Endothelial cell of umbilical vein (primary cell): ENCODE measurements around the gene GRK5.

Experiments
- POLR2A ChIP-seq: IDR thresholded peaks from 2 replicates; pipeline ENCODE4 v1.6.1; 2012; ENCODE audit warnings: low read depth, mild to moderate bottlenecking, control low read depth, low read length
- TF ChIP-seq, protein P1 (sequence below): IDR thresholded peaks from 2 replicates; pipeline ENCODE4 v1.6.1; 2011; ENCODE audit not compliant: insufficient read depth, insufficient read length

DNA sequence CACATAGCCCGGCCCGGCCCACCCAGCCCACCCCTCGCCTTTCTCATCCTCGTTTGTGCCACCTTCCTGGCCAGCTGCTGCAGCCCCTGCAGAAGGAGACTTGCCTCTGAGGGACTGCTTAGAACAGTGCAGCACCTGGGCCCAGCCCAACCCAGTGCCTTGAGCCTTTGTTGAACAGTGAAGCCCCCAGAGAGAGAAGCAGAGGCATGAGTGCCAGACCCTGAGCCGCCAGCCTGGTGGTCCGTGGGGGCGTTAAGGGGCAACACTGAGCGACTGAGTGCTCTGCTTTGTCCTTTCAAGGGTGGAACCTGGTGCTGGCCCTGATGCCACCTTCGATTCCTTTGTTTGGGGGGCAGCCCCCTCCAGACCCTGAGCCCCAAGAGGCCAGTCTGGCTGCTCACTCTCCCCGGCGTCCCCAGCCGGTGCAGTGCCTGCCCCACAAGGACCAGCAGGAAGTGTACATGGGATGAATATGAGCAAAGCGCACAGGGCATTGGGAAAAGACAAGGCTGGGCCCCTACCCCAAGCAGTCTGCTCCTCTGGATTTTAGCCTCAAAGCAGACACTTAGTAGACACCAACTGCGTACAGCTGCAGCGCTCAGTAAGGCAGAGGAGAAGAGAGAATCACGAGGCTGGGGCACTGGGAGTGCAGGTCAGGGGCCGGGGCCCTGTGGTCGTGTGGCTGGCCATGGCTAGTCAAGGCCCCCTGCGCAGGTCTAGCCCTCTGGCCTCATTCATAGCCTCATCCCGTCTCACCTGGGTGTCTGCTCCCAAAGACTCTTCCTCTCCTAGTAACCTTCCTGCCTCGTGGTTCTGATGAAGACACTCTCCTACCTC is 239.3 kb downstream of the GRK5 start:
- TF ChIP-seq, protein P1, sequence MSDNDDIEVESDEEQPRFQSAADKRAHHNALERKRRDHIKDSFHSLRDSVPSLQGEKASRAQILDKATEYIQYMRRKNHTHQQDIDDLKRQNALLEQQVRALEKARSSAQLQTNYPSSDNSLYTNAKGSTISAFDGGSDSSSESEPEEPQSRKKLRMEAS: no peak
- no peak for TF ChIP-seq POLR2A
